Activated CD8-positive, alpha-beta T cell treated with anti-CD3 and anti-CD28 coated beads, Interleukin-2, amount 10 ng/mL, durations not matched to agents 7 days and 5 days (primary cell): Measurements from ENCODE around the gene TBX4. TPM values are rescaled to one million over a fixed set of nuclear protein-coding genes. Genes with fewer than 3 reads are reported as not detected.

Experiments
- ATAC-seq: fragments of 150-1000 bp; cut with Tn5 transposase; one replicate; pipeline ENCODE4 v1.10.0; 2021; ENCODE audit warnings: moderate library complexity
- CTCF ChIA-PET: fragments of 350-600 bp; sonication (Branson Sonifier 250); formaldehyde crosslinking; loops from one replicate; lab custom pipeline; 2021; ENCODE audit warnings: antibody characterized with exemption; lab: Charles Lee
- POLR2A ChIA-PET: fragments of 350-600 bp; sonication (Branson Sonifier 250); formaldehyde crosslinking; loops from one replicate; lab custom pipeline; 2021; ENCODE audit warnings: antibody characterized with exemption; lab: Charles Lee
- DNase-seq: peaks from one replicate; pipeline ENCODE4 v3.0.0-alpha.2; 2020
- H3K27ac Mint-ChIP-seq: one replicate; pipeline ENCODE4 v1.8.0; 2021; ENCODE audit warnings: mild to moderate bottlenecking, mixed read lengths
- H3K27me3 Mint-ChIP-seq: one replicate; pipeline ENCODE4 v1.8.0; 2021; ENCODE audit warnings: low read depth, mixed read lengths
- H3K36me3 Mint-ChIP-seq: one replicate; pipeline ENCODE4 v1.8.0; 2021; ENCODE audit warnings: low read depth, mixed read lengths
- H3K4me1 Mint-ChIP-seq: one replicate; pipeline ENCODE4 v1.8.0; 2021; ENCODE audit warnings: low read depth, mixed read lengths
- H3K4me3 Mint-ChIP-seq: one replicate; pipeline ENCODE4 v1.8.0; 2021; ENCODE audit warnings: mild to moderate bottlenecking, mixed read lengths
- H3K9me3 Mint-ChIP-seq: one replicate; pipeline ENCODE4 v1.8.0; 2022; ENCODE audit warnings: mixed read lengths; ENCODE audit not compliant: insufficient read depth
- total RNA-seq, 2 experiments: library from RNA; stranded (reverse); gene quantifications; one replicate each; pipeline ENCODE4 v1.2.3, GENCODE V29; 2021

TBX4 gene
- total RNA-seq, 2 experiments from 2014 or later, result not detected

DNA sequence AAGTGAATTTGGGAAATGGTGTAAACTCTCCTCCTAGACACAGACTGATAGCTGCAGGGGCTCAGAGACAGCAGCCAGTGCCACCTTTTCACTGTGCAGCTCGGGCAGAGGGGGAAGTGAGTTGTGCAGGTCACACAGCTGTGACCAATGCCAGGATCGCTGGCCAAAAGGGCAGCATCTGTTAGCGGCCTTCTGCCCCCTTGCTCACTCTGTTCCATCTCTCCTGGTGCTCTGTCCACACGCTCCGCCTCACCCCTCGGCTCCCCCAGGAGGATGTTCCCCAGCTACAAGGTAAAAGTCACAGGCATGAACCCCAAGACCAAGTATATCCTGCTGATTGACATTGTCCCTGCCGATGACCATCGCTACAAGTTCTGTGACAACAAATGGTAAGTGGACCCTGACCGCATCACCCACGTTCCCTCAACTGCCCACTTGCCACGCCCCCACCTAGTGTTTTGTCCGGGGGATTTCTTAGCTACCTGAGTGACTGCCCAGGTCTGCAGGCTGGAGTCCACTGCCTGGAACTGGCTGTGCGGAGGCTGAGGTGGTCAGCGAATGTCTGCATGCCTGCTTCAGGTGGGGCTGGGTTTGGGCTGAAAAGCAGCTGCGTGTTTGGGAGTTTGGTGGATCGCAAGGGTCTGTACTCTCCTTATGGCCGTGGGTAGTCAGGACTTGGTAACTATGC, 13.5 kb downstream of the TBX4 start:
- peaks cover 5% of the 10 kb centered on the region for H3K4me1 Mint-ChIP-seq
- no peaks in the 10 kb centered on the region for H3K9me3 Mint-ChIP-seq
- no peak overlapping the region for H3K4me3 Mint-ChIP-seq
- no peaks in the 10 kb centered on the region for H3K36me3 Mint-ChIP-seq
- DNase-seq (no peak), ATAC-seq (no peak)
- ChIA-PET CTCF (no interaction called here), POLR2A (no interaction called here)
- peaks cover 28% of the 10 kb centered on the region for H3K27me3 Mint-ChIP-seq
- H3K27ac Mint-ChIP-seq, result no peak overlapping the region

DNA sequence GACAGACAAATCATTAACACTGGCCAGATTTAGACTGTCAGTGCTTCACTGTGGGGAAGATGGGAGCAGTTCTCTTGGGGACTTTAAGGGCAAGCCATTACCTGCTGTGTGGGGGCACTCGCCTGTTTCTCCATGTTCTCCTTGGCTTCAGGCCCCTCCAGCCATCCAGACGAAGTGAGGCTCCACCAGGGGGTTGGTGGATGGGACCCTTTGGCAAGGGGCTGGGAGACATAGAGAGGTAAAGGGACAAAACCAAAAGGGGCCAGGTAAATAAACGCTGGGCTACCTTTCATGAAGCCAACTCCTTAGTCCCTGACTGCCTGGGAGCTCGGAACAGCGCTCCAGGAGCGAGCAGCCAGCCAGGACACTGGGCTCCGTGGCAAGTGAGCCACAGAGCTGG, 14.0 kb downstream of the TBX4 start:
- POLR2A ChIA-PET, result no interaction called here
- DNase-seq (no peak), ATAC-seq (no peak)
- Mint-ChIP-seq H3K27me3 (peaks cover 23% of the 10 kb centered on the region), H3K4me3 (no peak overlapping the region), H3K4me1 (peaks cover 5% of the 10 kb centered on the region), H3K9me3 (no peaks in the 10 kb centered on the region), H3K36me3 (no peaks in the 10 kb centered on the region), H3K27ac (no peak overlapping the region)
- CTCF ChIA-PET, result interaction anchor here (0.9 kb wide), 1 partner anchor 54 kb away, joined by 5 read pairs; no protein-coding TSS in a partner anchor

DNA sequence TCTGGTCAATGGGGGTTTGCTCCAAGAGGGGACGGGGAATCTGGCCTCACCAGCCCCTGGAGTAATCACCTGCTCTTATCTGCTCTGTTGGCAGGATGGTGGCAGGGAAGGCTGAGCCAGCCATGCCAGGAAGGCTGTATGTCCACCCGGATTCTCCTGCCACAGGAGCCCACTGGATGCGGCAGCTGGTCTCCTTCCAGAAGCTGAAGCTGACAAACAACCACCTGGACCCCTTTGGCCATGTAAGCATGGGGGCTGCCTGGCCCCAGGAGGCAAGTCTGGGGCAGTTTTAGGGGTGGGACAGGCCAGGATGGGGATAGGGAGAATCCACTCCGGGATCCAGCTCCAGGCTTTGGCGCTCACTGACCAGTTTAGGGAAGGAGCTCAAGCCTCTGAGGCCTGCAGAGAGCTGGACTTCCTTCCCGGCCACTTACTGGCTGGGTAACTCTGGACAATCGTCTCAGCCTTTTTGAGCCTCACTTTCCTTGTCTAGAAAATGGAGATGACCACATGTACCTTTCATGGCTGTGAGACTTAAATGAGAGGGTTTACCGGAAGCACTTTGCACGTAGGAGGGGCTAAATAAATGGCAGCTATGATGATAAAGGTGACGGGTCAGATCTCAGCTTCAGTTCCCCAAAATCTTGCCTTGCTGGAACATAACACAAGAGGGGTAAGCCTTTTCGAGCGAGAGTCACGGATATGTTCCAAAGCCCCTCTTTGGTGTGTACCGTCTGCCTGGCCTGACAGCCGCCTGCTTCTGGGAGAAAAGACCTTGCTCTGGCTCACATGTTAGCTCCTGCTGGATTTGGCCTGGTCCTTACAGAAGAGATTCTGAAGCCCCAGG, 15.4 kb downstream of the TBX4 start:
- no peak overlapping the region for H3K4me3 Mint-ChIP-seq
- H3K27me3 Mint-ChIP-seq, result peaks cover 11% of the 10 kb centered on the region
- no peaks in the 10 kb centered on the region for H3K9me3 Mint-ChIP-seq
- no peak overlapping the region for H3K27ac Mint-ChIP-seq
- no peaks in the 10 kb centered on the region for H3K36me3 Mint-ChIP-seq
- no peak for ATAC-seq
- ChIA-PET CTCF (interaction anchor here (0.7 to 1.0 kb wide), 2 partner anchors 13 to 28 kb away, joined by 3 to 4 read pairs; no protein-coding TSS in a partner anchor), POLR2A (no interaction called here)
- H3K4me1 Mint-ChIP-seq, result peaks cover 2% of the 10 kb centered on the region
- DNase-seq, result no peak

DNA sequence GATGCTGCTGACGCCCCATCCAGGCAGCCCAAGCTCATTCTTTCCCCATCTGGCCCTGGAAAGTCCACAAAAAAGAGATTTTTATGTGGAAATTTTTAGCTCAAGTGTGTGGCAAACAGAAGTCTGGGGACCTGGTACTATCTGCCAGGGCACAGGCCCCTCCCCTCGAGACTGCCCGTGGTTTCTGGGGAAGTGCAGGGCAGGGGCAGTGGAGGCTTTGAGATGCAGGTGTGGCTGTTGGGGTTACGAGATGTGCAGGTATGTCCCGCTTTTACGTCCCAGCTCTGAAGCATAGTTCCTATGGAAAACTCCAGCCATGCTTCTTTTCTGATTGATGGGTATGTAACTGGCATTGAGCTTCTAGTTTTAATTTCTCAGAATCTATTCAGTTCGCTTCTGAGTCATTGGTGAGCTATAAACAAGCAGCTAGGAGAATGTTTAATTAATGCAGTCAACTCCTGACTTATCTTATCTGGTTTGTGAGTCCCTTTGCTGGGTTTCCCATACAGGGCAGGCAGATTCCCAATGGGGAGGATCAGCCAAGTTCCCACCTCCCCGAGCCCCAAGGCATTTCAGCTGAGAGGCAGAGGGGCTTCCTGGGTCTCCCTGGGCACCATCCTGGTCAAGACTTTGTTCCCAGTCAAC, 16.2 kb downstream of the TBX4 start:
- no peaks in the 10 kb centered on the region for H3K36me3 Mint-ChIP-seq
- no peak overlapping the region for H3K4me3 Mint-ChIP-seq
- no peaks in the 10 kb centered on the region for H3K4me1 Mint-ChIP-seq
- ChIA-PET CTCF (interaction anchor here (0.7 kb wide), 1 partner anchor 13 kb away, joined by 3 read pairs; no protein-coding TSS in a partner anchor), POLR2A (no interaction called here)
- H3K27ac Mint-ChIP-seq, result no peak overlapping the region
- peaks cover 6% of the 10 kb centered on the region for H3K27me3 Mint-ChIP-seq
- H3K9me3 Mint-ChIP-seq, result no peaks in the 10 kb centered on the region
- no peak for DNase-seq
- no peak for ATAC-seq

DNA sequence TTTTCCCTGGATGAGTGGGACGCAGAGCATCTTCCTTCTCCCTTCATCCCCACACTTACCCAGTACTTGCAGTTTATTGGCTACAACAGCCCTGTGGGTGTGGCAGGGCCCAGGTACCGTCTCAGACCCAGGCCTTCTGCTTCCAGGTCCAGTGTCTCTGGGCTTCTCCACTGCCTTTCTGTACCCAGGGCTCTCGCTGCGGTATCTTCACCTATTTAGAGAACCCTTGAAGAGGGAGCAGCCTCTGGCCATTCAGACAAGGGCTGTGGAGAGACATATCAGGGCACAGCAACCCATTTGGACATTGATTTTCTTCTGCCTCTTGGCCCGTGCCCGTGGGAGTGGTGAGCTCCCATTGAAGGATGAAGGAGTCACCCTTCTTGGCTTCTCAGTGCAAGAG, 17.3 kb downstream of the TBX4 start:
- ChIA-PET POLR2A (no interaction called here), CTCF (interaction anchor here (0.8 kb wide), 1 partner anchor 9 kb away, joined by 3 read pairs; no protein-coding TSS in a partner anchor)
- Mint-ChIP-seq H3K4me3 (no peak overlapping the region), H3K27me3 (peaks cover 8% of the 10 kb centered on the region), H3K36me3 (no peaks in the 10 kb centered on the region), H3K9me3 (no peaks in the 10 kb centered on the region), H3K27ac (no peak overlapping the region), H3K4me1 (no peaks in the 10 kb centered on the region)
- ATAC-seq (no peak), DNase-seq (no peak)

DNA sequence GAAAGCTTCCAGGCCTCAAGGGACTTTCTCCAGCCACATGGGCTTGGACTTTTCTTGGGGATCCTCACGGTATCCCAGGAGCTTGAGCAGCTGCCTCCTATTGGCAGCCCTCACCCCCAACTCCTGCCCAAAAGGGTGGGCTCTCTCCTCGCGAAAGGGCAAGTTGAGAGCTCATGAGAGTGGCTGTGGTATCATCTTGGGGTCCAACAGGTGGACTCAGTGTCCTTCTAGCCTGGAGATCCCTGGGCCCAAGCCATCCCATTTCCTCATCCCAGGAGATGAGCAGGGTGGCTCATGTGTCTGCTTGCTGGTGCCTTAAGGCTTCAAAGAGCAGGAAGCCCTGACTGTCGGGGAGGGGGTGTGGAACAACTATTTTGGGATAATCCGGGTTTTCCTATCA, 17.7 kb downstream of the TBX4 start:
- H3K27ac Mint-ChIP-seq, result no peak overlapping the region
- POLR2A ChIA-PET, result no interaction called here
- ATAC-seq, result no peak
- CTCF ChIA-PET, result interaction anchor here (0.8 kb wide), 1 partner anchor 9 kb away, joined by 3 read pairs; no protein-coding TSS in a partner anchor
- no peak for DNase-seq
- no peaks in the 10 kb centered on the region for H3K9me3 Mint-ChIP-seq
- no peaks in the 10 kb centered on the region for H3K4me1 Mint-ChIP-seq
- no peak overlapping the region for H3K4me3 Mint-ChIP-seq
- no peaks in the 10 kb centered on the region for H3K36me3 Mint-ChIP-seq
- H3K27me3 Mint-ChIP-seq, result peaks cover 8% of the 10 kb centered on the region

DNA sequence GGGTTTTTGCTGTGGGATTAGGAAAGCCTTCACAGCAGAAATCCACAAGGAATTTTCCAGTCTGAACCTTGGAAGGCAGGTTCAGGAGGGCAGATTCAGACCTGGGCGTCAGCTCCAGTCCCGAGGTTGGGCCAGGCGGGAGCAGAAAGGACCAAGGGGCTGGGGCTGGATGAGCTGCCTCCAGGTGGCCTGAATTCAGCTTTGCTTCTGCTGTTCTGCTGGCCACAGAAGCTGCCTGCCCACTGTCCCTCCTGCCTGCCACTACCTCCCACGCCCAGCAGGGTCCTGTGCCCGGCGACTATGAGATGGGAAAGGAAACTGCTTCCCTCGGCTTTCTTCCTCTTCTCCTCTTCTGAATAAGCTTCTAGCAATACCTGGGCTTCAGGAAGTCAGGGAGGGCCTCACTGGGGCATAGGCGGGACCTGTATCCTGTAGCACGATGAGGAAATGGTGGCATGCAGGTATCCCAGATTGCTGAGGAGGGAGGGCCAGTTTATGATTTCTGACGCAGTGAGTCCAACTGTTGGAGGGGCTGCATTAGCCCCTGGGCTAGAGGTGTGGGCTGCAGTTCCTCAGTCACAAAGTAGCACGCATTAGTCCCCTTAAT, 18.4 kb downstream of the TBX4 start:
- DNase-seq (no peak), ATAC-seq (no peak)
- Mint-ChIP-seq H3K27me3 (peaks cover 8% of the 10 kb centered on the region), H3K9me3 (no peaks in the 10 kb centered on the region), H3K36me3 (no peaks in the 10 kb centered on the region), H3K4me3 (no peak overlapping the region), H3K4me1 (no peaks in the 10 kb centered on the region), H3K27ac (no peak overlapping the region)
- CTCF ChIA-PET, result interaction anchor here (0.6 to 1.5 kb wide), 2 partner anchors 46 to 1002 kb away, joined by 3 read pairs; no protein-coding TSS in a partner anchor
- POLR2A ChIA-PET, result no interaction called here

DNA sequence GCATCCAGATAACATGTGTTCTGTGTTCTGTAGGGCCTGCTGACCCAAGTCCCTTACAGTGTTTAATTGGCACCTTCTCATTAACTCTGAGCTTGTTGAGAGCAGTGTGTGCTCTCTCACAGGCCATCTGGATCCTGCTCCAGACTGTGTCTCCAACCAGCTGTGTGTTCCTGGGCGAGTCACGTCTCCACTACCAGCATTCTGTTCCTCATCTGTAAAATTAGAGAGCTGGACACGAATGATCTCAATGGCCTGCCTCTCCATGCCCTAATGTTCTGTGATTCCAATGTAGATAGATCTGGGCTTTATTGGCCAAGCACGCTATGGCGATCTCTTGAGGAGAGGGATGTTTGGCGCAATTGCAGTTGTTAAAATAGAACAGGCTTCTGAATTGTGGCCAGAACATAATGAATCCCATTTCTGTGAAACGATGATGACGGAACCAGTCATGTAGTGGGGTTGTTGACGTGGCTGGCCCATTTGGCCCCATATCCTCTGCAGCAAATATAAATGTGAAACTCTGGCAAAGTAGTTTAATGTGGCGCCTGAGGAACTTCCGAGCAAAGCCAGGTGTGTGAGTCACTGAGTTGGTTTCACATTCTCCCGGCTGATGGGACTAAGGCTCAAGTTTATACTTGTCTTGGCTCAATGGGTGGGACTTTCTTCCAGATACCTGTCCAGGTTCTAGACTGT, 22.2 kb downstream of the TBX4 start:
- Mint-ChIP-seq H3K27ac (no peak overlapping the region), H3K27me3 (peaks cover 3% of the 10 kb centered on the region), H3K4me3 (no peak overlapping the region), H3K9me3 (no peaks in the 10 kb centered on the region), H3K4me1 (no peaks in the 10 kb centered on the region), H3K36me3 (no peaks in the 10 kb centered on the region)
- ATAC-seq (no peak), DNase-seq (no peak)
- POLR2A ChIA-PET, result no interaction called here
- CTCF ChIA-PET, result interaction anchor here (1.3 kb wide), 1 partner anchor 65 kb away, joined by 3 read pairs; no protein-coding TSS in a partner anchor

DNA sequence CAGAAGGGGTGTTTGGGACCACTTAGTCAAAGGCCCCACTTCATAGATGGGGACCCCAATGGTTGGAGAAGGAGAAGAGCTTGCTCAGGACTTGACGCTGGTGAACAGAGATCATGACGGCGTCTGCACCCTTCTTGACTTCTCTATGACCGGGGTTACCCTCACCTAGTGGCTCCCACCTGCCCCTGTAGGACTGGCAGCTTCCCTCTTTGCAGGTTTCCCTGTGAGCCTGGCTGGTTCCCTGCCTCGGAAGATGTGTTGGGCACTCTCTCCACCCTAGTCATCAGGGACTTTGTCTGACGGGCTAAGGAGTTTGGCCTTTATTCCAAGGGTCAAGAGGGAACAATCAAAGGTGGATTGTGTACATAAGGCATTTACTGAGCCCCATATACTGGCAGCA, 22.7 kb downstream of the TBX4 start:
- H3K4me1 Mint-ChIP-seq, result no peaks in the 10 kb centered on the region
- ChIA-PET CTCF (no interaction called here), POLR2A (no interaction called here)
- no peaks in the 10 kb centered on the region for H3K36me3 Mint-ChIP-seq
- no peak for DNase-seq
- H3K9me3 Mint-ChIP-seq, result no peaks in the 10 kb centered on the region
- no peak overlapping the region for H3K27ac Mint-ChIP-seq
- ATAC-seq, result no peak
- no peak overlapping the region for H3K4me3 Mint-ChIP-seq
- peaks cover 3% of the 10 kb centered on the region for H3K27me3 Mint-ChIP-seq

DNA sequence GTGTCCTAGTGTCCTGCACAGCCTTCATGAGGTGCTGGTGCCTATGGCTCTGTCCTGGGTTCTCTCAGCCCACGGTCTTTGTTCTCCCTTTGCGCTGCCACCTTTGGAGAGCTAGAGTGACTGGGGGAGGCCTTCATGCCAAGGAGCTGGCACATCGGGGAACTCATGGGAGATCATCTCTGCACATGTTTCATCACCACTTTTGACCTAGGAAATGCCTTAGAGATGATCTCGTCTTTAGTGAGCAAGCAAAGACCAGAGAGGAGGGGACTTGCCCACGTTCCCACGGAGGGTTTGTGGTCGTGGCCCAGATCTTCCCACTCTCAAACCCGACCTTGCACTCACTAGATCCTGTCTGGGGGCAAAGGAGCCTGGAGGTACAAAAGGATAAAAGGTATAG, 23.5 kb downstream of the TBX4 start:
- Mint-ChIP-seq H3K36me3 (no peaks in the 10 kb centered on the region), H3K9me3 (no peaks in the 10 kb centered on the region), H3K4me3 (no peak overlapping the region), H3K27me3 (peaks cover 3% of the 10 kb centered on the region), H3K4me1 (no peaks in the 10 kb centered on the region), H3K27ac (no peak overlapping the region)
- CTCF ChIA-PET, result no interaction called here
- DNase-seq (no peak), ATAC-seq (no peak)
- POLR2A ChIA-PET, result no interaction called here
